GM10266 (cell line): ENCODE results near the gene SPON1.
"Not testable (repeated sequence)": the region's sequence is repeated elsewhere in the genome, so short reads cannot be mapped to it uniquely, and the experiment has no call there.

Experiments
- DNase-seq: peaks from one replicate; pipeline ENCODE4 v3.0.0; 2012; ENCODE audit errors: extremely low spot score
- CTCF ChIP-seq: IDR thresholded peaks from 2 replicates; pipeline ENCODE4 v1.5.1; 2012; ENCODE audit warnings: mild to moderate bottlenecking, low read depth; ENCODE audit not compliant: control insufficient read depth, insufficient read depth; ENCODE audit errors: missing control alignments

The SPON1 gene

GRCh38 chr11:13984616-13985450, 22.3 kb downstream of the SPON1 start:
- TF ChIP-seq CTCF: no peak
- DNase-seq: no peak

- DNase-seq: not testable (repeated sequence)
Observed at GRCh38 chr11:13986695-13987094, 24.2 kb downstream of the SPON1 start.

DNA sequence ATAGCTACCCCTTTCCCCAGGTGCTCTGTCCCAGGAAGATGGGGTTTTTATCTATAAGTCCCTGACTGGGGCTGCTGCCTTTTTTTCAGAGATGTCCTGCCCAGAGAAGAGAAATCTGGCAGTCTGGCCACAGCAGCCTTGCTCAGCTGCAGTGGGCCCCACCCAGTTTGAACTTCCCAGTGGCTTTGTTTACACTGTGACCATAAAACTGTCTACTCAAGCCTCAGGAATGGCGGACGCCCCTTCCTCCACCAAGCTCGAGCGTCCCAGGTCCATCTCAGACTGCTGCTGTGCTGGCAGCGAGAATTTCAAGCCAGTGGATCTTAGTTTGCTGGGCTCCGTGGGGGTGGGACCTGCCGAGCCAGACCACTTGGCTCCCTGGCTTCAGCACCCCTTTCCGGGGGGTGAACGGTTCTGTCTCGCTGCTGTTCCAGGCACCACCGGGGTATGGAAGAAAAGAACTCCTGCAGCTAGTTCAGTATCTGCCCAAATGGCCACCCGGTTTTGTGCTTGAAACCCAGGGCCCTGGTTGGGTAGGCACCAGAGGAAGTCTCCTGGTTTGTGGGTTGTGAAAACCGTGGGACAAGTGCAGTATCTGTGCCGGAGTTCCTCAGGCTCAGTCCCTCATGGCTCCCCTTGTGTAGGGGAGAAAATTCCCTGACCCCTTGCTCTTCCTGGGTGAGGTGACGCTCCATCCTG, 29.8 kb downstream of the SPON1 start:
- not testable (repeated sequence) for DNase-seq

DNA sequence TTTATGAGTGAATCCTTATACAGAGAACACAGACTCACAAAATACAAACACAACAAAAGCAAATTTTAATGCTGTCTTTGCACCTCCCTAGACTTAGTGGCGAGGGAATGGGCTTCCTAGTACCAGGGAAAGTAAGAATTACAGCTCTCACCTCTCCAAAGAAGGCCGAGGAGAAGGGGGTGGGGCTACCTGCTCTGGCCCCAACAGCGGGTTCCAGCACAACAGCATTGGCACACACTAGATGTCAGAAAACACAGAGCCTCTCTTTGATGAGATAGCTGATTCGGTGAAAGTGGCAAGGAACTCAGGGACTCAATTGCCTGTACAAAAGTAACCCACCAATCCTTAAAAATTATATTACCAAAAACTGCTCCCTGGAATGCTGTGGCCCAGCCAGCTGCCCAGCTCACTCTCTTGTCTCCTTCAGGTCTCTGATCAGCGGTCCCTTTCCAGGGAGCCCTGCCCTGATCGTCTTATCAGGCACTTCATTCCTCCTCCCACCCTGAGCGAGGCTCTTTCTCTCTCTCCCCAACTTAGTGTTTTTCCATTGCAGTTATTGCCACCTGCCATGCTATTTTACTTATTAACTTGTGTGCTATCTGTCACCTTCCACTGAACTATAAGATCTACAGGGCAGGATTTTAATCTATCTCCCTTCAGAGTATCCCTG, 30.7 kb downstream of the SPON1 start:
- TF ChIP-seq CTCF: no peak
- no peak for DNase-seq

DNA sequence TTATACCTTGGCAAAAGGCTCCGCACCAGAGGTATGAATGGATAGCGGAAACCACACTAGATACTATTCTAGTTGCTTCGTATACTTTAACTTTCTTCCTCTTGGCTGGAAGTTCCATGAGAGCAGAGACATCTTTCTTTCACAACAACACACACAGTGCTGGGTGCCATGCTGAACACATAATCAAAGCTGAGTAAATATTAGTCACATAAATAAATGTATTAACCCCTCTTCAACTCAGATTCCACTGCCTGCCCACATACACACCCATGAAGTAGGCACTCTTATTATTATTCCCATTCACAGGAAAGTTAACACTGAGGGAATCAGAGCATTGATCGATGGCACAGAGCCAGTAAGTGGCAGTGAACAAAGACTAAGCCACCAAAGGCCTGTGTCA, 35.4 kb downstream of the SPON1 start:
- no peak for DNase-seq
- no peak for TF ChIP-seq CTCF

DNA sequence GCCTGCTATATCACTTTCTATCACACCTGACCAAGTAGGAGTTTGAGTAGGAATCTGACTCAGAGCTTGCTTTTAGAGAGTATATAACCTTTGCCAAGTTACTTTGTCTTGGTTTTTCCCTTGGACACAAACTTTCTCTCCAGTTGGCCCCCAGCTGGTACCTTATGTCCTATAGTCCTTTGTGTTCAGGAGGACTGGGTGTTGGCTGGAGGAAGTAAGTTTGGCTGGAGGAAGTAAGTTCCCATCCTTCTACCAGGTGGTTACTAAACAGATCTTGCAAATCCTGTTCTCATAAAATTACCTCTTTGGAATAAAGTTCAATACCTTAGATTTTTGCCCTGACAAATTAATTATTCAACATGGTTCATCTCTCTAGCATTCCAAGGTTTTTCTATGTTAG, 37.2 kb downstream of the SPON1 start:
- TF ChIP-seq CTCF: no peak
- no peak for DNase-seq

DNA sequence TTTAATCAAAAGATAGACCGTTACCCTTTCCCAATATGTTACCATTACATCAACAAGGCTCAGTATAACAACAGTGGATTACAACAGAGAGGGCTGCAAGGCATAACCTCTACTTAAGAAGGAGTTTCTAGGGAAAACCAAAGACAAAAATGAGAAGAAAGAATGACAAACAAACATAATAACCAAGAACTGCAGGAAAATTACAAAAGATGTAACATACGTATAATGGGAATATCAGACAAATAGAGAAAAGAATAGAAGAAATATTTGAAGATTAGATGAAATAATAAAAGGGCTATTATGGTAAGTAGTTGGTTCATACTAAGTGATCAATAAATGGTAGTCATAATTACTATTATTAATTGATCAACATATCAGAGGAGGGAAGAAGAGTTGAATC, 39.1 kb downstream of the SPON1 start:
- DNase-seq: no peak
- no peak for TF ChIP-seq CTCF

DNA sequence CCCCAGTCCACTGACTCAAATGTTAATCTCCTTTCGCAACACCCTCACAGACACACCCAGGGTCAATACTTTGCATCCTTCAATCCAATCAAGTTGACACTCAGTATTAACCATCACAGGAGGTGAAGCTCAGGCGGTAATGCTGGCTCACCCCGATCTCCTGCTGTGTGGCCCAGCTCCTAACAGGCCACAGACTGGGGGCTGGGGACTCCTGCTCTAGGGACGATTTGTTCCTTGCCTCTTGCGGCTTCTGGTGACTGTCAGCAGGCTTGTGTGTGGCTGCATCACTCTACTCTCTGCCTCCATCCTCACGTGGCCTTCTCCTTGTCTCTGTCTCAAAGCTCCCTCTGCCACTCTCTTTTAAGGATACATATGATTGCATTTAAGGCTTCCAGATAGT, 45.0 kb downstream of the SPON1 start:
- no peak for TF ChIP-seq CTCF
- DNase-seq: no peak
